Measurements from ENCODE around the gene STRA6. TPM values are rescaled to one million over a fixed set of nuclear protein-coding genes. Genes with fewer than 3 reads are reported as not detected.

The STRA6 gene
- total RNA-seq, 2 experiments from 2014 or later, result not detected

DNA sequence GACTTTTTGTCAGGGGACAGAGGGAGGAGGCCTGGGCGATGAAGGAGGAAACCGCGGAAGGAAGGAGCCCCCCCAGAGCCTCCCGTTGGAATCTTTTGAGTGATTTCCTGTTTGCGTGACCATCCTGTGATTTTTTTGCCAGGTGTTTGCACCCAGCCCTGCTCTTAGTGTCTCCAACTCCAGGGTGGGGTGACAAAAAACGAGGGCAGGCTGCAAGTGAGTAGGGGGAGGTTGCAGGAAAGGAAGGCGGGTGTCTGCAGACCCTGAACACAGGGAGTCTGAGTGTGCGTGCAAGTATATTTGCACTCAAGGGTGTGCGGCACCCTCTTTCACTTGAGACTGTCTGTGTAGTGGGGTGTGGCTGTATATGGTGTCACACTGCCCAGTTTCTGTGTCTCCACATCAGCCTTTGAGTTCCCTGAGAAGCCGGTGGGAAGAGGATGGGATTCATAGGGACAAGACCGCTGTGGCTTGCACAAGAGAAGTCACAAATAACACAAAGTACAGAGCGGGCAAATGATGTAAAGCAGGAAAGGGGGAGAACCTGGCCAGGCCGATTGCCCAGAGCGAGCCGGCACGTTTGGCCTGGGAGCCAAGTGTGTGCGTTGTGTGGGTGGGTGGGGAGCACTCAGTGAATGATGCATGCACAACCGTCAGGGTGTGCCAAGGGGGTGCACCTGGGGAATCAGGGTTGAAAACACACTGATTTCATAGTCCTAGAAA, 65.6 kb downstream of the STRA6 start:
- Histone ChIP-seq H3K36me3 (ENCODE audit: insufficient read depth, low read length) (no peaks in the 10 kb centered on the region), H3K27ac (ENCODE audit: low read depth, low read length, poor library complexity, severe bottlenecking) (no peak overlapping the region), H2AFZ (ENCODE audit: low read length) (no peak overlapping the region), H3K4me3 (ENCODE audit: low read depth, low read length, poor library complexity, severe bottlenecking) (no peak overlapping the region), H3K79me2 (ENCODE audit: insufficient read depth, low read depth, low read length) (no peaks in the 10 kb centered on the region), H4K20me1 (ENCODE audit: insufficient read depth, low read length) (no peaks in the 10 kb centered on the region), H3K9me2 (ENCODE audit: insufficient read depth, low read length) (no peaks in the 10 kb centered on the region), H3K4me1 (ENCODE audit: insufficient read depth, low read length, poor library complexity, severe bottlenecking) (no peaks in the 10 kb centered on the region), H3K4me2 (ENCODE audit: low read length) (no peak overlapping the region), H3K9me3 (ENCODE audit: low read length) (no peaks in the 10 kb centered on the region)
- intact Hi-C loops (cut with micrococcal nuclease; ENCODE audit: unreplicated experiment), result no loop called here
- no peak for TF ChIP-seq EZH2phosphoT487 (IDR thresholded peaks at IDR 0.05; ENCODE audit: borderline replicate concordance, low read depth, low read length)
- TF ChIP-seq, protein P1, sequence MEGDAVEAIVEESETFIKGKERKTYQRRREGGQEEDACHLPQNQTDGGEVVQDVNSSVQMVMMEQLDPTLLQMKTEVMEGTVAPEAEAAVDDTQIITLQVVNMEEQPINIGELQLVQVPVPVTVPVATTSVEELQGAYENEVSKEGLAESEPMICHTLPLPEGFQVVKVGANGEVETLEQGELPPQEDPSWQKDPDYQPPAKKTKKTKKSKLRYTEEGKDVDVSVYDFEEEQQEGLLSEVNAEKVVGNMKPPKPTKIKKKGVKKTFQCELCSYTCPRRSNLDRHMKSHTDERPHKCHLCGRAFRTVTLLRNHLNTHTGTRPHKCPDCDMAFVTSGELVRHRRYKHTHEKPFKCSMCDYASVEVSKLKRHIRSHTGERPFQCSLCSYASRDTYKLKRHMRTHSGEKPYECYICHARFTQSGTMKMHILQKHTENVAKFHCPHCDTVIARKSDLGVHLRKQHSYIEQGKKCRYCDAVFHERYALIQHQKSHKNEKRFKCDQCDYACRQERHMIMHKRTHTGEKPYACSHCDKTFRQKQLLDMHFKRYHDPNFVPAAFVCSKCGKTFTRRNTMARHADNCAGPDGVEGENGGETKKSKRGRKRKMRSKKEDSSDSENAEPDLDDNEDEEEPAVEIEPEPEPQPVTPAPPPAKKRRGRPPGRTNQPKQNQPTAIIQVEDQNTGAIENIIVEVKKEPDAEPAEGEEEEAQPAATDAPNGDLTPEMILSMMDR (conservative IDR thresholded peaks at IDR 0.05; ENCODE audit: low read length), result no peak
- ChIA-PET CTCF (ENCODE audit: unreplicated experiment) (no interaction called here), POLR2A (no interaction called here)
- BruUV-seq (replicated peaks), result no TSS peak
- no peak for DNase-seq (ENCODE audit: low spot score)

GRCh38 chr15:74136540-74136813, 66.1 kb downstream of the STRA6 start:
- POLR2A ChIA-PET, result no interaction called here
- TF ChIP-seq, protein P1 (conservative IDR thresholded peaks at IDR 0.05; ENCODE audit: low read length), result no peak
- no peak for TF ChIP-seq EZH2phosphoT487 (IDR thresholded peaks at IDR 0.05; ENCODE audit: borderline replicate concordance, low read depth, low read length)
- BruUV-seq (replicated peaks), result no TSS peak
- no peaks in the 10 kb centered on the region for H3K9me3 ChIP-seq (ENCODE audit: low read length)
- no peak for DNase-seq (ENCODE audit: low spot score)
- H3K4me2 ChIP-seq (ENCODE audit: low read length), result no peak overlapping the region
- H3K27ac ChIP-seq (ENCODE audit: low read depth, low read length, poor library complexity, severe bottlenecking), result no peak overlapping the region
- H2AFZ ChIP-seq (ENCODE audit: low read length), result no peak overlapping the region
- CTCF ChIA-PET (ENCODE audit: unreplicated experiment), result no interaction called here
- no peaks in the 10 kb centered on the region for H3K36me3 ChIP-seq (ENCODE audit: insufficient read depth, low read length)
- H3K4me3 ChIP-seq (ENCODE audit: low read depth, low read length, poor library complexity, severe bottlenecking), result no peak overlapping the region
- H4K20me1 ChIP-seq (ENCODE audit: insufficient read depth, low read length), result no peaks in the 10 kb centered on the region
- no peaks in the 10 kb centered on the region for H3K4me1 ChIP-seq (ENCODE audit: insufficient read depth, low read length, poor library complexity, severe bottlenecking)
- intact Hi-C loops (cut with micrococcal nuclease; ENCODE audit: unreplicated experiment), result no loop called here
- H3K9me2 ChIP-seq (ENCODE audit: insufficient read depth, low read length), result no peaks in the 10 kb centered on the region
- no peaks in the 10 kb centered on the region for H3K79me2 ChIP-seq (ENCODE audit: insufficient read depth, low read depth, low read length)

- Histone ChIP-seq H3K36me3 (ENCODE audit: insufficient read depth, low read length) (no peaks in the 10 kb centered on the region), H2AFZ (ENCODE audit: low read length) (no peak overlapping the region), H3K79me2 (ENCODE audit: insufficient read depth, low read depth, low read length) (no peaks in the 10 kb centered on the region), H3K9me2 (ENCODE audit: insufficient read depth, low read length) (no peaks in the 10 kb centered on the region), H3K27ac (ENCODE audit: low read depth, low read length, poor library complexity, severe bottlenecking) (no peak overlapping the region), H4K20me1 (ENCODE audit: insufficient read depth, low read length) (no peaks in the 10 kb centered on the region), H3K4me1 (ENCODE audit: insufficient read depth, low read length, poor library complexity, severe bottlenecking) (no peaks in the 10 kb centered on the region), H3K9me3 (ENCODE audit: low read length) (no peaks in the 10 kb centered on the region), H3K4me2 (ENCODE audit: low read length) (no peak overlapping the region), H3K4me3 (ENCODE audit: low read depth, low read length, poor library complexity, severe bottlenecking) (no peak overlapping the region)
- no TSS peak for BruUV-seq (replicated peaks)
- DNase-seq (ENCODE audit: low spot score), result no peak
- intact Hi-C loops (cut with micrococcal nuclease; ENCODE audit: unreplicated experiment), result no loop called here
- ChIA-PET CTCF (ENCODE audit: unreplicated experiment) (no interaction called here), POLR2A (no interaction called here)
- TF ChIP-seq, protein P1 (conservative IDR thresholded peaks at IDR 0.05; ENCODE audit: low read length), result no peak
- no peak for TF ChIP-seq EZH2phosphoT487 (IDR thresholded peaks at IDR 0.05; ENCODE audit: borderline replicate concordance, low read depth, low read length)
Observed at GRCh38 chr15:74135041-74135565, 67.5 kb downstream of the STRA6 start.

Data from OCI-LY7 (cell line).